Cerebellar cortex (tissue), 1 donor: Measurements from ENCODE around the gene COL28A1.
"Not testable (repeated sequence)": the region's sequence is repeated elsewhere in the genome, so short reads cannot be mapped to it uniquely, and the experiment has no call there.

Source experiments
- DNase-seq: peaks from one replicate; pipeline ENCODE4 v3.0.0-alpha.2; 2015; ENCODE audit warnings: low spot score

COL28A1 gene

GRCh38 chr7:7464991-7465765 lies 70.5 kb downstream of the COL28A1 start:
- not testable (repeated sequence) for DNase-seq

GRCh38 chr7:7454000-7454399 lies 81.7 kb downstream of the COL28A1 start:
- DNase-seq: no peak

GRCh38 chr7:7452652-7453051 lies 83.0 kb downstream of the COL28A1 start:
- no peak for DNase-seq

DNA sequence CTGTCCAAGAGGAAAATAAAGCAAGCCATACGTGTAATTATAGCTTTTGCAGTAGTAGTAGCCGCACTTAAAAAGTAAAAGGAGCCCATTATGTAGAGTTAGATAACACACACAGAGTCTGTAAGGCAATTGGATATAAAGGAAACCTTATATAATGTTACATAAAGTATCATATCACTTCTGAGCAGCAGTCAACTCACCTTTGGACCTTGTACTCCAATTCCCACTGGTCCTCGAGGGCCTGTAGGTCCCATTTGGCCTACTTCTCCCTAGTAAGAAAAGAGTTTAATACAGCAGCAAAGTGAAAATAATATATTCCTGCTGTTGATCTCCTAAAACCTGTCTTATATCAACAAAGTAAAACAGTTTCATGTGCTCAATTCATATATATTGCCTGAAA lies 83.6 kb downstream of the COL28A1 start:
- DNase-seq: no peak

DNA sequence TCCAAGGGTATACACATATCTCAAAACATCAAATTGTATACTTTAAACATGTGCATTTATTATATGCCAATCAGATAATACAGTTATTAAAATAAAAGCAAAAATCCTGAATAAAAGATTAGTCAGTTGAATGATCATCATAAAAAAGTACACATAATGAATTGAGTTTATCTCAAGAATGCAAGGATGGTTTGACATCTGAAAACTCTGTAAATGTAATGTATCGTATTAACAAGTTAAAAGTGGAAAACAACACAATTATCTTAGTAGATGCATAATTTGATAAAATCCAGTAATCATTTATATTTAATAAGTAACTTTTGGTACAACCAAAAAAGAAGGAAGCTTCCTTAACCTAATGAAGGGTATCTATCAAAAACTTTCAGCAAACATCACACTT lies 86.6 kb downstream of the COL28A1 start:
- DNase-seq: no peak

GRCh38 chr7:7446616-7447015 lies 89.1 kb downstream of the COL28A1 start:
- DNase-seq: no peak

DNA sequence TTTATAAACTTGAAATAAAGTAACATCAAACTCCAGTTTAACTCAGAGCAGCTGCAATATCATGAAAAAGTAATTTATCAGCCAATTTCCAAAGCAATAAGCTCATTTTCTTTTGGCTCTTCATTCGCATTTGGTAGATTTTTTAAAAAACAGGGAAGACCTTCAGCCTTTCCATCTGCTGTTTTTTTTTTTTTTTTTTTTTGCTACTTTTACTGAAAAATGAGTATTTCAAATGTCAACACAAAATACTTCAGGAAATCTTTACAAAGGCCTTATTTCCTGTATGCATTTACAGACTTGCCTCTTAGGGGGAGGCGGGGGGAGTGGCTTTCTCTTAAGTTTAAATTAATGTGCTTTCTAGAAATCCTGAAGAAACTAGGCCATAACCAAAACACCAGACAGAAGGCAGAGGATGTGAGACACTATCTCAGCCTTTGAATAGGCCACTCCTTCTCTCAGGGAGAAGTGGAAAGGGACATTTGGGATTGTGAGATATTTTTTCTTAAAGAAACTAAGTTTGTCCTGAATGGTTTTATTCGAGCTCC lies 91.8 kb downstream of the COL28A1 start:
- DNase-seq: no peak

DNA sequence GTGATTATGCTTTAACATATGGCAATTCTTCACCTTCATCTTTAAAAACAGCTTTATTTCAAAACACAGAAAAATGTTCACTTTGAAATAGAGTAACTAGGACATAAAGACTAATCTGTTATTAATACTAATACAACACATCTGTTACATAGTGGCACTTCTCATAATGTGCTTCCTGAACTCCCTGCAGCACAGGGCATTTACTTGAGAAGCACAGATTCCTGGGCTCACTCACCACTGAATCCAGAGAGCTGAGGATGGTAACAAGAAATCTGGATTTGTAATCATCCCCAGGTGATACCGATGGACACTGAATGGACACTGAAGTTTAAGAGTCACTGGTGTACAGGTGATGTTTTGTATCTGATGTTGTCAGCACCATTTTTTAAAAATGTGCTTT lies 96.1 kb downstream of the COL28A1 start:
- no peak for DNase-seq

DNA sequence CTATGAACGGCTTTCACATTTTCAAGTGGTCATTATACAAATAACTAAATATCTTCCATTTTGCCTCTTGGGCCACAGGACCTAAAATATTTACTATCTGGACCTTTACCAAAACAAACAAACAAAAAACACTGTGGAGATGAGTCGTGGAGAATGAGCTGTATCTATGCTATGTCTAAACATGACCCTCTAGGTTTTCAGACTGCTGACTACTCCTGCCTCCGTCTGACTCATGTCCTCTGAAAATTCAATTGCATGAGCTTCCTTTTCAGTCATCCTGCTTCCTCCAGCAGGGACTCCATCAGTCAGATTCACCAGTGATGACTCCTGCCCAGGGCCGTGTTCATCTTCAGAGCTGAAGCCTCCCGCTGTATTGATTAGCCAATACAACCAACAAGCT lies 96.8 kb downstream of the COL28A1 start:
- no peak for DNase-seq

DNA sequence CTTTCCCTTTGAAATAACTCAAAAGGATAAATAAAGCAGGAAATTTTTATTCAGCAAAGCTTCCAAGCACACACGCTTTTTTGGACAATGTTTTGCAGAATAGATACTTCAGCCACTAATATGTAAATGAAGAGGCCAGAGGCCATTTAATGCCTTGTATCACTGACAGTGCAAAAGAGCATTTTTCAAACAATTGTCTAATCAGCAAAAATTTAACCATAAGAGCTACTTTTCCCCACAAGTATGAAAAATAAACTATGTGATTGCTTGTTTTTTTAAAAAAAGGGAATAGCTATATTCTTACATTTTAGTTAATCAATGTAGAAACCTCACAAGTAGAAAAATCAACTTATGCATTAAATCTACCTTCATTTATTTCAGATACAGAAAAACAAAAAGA lies 99.7 kb downstream of the COL28A1 start:
- DNase-seq: no peak

DNA sequence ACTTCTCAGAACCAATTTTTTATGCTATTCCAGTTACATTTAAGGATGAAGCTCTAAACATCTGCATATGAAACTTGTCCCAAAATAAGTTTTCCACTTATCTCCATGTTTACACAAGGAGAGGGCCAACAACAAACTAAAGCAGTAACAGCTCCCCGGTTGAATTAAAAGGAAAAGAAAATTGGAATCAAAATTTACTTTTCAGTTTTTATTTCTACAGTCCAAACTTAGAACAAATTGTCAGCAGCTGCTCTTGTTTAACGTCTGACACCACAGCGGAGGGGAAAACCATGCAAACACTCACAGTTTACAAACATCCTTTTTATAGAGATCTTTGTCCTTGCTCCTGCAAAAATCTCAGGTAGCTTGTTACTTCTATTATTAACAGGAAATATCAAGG lies 101.3 kb downstream of the COL28A1 start:
- DNase-seq: no peak

- DNase-seq: no peak
These were observed 101.9 kb downstream of the COL28A1 start for GRCh38 chr7:7433811-7434210.

DNA sequence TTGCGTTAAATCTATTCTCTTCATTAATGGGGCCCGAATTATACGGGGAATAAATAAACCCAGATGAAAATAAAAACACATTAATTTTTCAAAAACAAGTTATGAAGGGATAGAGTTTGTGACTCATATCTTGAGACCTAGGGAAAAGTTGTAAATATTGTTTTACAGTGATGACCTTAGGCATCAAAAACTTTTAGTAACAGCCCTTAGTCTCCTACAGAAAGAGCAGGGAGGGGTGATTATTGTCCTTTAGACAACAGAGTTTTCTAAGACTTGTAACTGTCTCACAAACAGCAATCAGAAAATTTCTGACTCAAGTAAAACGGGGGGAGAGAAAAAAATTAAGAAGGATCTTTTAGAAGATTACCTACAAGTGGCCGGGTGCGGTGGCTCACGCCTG lies 102.7 kb downstream of the COL28A1 start:
- no peak for DNase-seq

- DNase-seq: no peak
These were observed 106.9 kb downstream of the COL28A1 start for GRCh38 chr7:7428806-7429205.

GRCh38 chr7:7427363-7427762 lies 108.3 kb downstream of the COL28A1 start:
- DNase-seq: no peak

- no peak for DNase-seq
These were observed 109.0 kb downstream of the COL28A1 start for GRCh38 chr7:7426676-7427075.

DNA sequence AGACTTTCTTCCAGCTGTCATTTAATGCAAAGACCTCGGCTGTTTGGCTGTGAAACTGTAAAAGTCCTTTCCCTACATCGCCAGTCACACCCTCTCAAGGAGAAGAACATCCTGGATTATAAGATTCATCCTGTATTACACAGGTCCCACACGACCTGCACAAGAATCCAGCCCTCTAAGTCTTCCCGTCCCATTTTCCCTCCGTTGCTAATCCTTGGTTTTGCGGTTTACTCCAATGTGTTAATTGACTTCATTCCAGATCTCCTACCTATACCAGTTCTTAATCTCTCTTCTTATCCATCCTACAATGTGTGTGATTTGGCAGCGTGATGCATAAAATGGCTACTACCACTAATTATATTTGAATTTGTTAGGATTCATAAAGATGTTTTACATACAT lies 110.4 kb downstream of the COL28A1 start:
- DNase-seq: peak; percentile 19

DNA sequence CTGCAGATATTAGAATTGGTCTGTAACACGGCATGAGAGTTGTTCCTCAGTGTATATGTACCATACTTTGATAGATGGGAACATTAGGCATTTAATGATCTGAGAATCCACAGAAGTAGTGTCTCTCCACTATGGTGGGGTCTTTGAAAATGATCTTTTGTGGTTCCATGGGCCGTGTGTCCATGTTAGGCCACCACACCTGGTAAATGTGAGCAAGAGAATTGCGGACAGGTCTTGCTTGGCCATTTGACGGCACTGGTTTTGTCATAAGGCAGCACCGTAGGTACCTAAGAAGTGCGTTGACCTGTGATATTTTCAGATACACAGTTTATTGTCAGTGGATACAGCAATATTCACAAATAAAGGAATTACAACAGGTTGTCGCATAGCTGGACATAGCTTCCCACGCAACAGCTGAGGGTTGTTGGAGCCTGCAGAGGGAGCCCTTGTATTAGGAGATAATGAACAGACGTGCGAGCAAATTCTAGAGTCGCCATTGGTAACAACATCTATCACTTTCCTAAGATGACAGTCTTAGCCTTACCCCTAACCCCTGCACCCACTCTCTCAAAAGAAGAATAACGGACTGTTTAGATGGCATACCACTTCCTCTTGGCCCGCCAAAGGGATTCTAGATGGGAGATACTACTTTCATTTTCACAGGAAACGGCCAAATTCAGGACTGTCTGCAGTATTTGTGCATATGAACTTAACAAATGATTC lies 111.4 kb downstream of the COL28A1 start:
- peak; percentile 79 for DNase-seq

GRCh38 chr7:7422641-7423040 lies 113.0 kb downstream of the COL28A1 start:
- DNase-seq: no peak

DNA sequence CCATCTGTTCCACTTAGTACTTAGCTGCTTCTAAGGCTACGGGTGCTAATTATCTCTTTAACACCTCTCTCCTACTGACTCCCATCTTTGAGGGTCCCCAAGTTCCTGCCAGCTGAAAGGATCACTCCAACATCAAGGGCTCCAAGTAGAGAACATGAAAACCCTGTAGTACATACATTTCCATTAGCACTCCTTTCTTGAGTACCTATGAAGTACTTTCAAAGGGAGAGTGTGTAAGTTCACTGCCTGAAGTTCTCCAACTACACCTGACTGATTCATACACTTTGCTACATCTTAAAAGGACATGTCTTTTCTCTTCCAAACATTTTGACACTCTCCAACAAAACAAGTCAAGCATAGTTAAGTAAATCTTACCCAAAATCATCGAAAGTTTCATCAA lies 113.8 kb downstream of the COL28A1 start:
- no peak for DNase-seq

DNA sequence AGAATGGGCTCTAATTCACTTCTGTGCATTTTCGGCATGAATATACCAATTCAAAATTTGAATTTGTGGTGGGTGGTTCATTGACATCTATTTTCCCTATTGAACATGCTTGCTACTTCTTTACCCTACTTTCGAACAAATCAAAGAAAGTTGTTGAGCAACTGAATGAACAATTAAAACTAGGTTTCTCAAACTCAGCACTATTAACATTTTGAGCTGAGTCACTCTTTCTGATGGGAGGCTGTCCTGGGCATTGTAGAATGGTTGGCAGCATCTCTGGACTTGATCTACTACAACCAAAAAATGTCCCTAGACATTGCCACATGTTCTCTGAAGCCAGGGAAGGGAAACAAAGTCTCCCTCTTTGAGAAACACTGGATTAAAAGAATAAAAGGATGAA lies 116.7 kb downstream of the COL28A1 start:
- no peak for DNase-seq

GRCh38 chr7:7417851-7418250 lies 117.8 kb downstream of the COL28A1 start:
- no peak for DNase-seq

GRCh38 chr7:7417414-7417813 lies 118.3 kb downstream of the COL28A1 start:
- no peak for DNase-seq
